Measurements from ENCODE around the gene INPP4B.

Gene INPP4B

GRCh38 chr4:142434519-142435224 lies 411.4 kb downstream of the INPP4B start:
- DNase-seq (ENCODE audit: insufficient read length, low spot score) (no peak), FAIRE-seq (no peak)
- TF ChIP-seq POLR2A (IDR thresholded peaks at IDR 0.05; ENCODE audit: low read depth, low read length) = no peak
- TF ChIP-seq SPI1 (IDR thresholded peaks at IDR 0.05; ENCODE audit: low read depth, low read length) = no peak
- no peak for TF ChIP-seq POU2F2 (IDR thresholded peaks at IDR 0.05; ENCODE audit: low read depth, low read length)
- no peak for TF ChIP-seq TAF1 (IDR thresholded peaks at IDR 0.05; ENCODE audit: low read depth, low read length)
- TF ChIP-seq POLR2AphosphoS5 (IDR thresholded peaks at IDR 0.05; ENCODE audit: low read depth, low read length) = no peak
- TF ChIP-seq PAX5 (IDR thresholded peaks at IDR 0.05; ENCODE audit: insufficient read depth, low read length, severe bottlenecking) = no peak

DNA sequence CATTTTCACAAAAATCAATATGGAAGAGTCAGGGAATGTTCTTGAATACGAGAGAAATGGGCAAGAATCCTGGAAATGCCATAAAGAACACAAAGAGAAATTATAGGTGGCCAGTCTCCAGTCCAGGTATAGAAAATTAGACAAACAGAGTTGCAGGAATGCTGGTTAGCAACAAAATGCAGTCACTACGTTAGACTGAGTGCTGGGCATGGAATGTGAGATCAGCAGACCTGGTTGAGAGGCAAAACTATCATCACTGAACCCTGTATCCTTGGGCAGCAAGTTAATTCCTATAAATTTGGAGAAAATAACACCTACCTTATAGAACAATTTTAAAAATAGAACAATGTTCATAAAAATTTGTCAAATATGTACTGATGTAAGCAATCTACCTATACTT lies 417.4 kb downstream of the INPP4B start:
- DNase-seq (ENCODE audit: insufficient read length, low spot score) = no peak
- no peak for TF ChIP-seq POU2F2 (IDR thresholded peaks at IDR 0.05; ENCODE audit: low read depth, low read length)
- TF ChIP-seq POLR2A (IDR thresholded peaks at IDR 0.05; ENCODE audit: low read depth, low read length) = no peak
- no peak for TF ChIP-seq POLR2AphosphoS5 (IDR thresholded peaks at IDR 0.05; ENCODE audit: low read depth, low read length)
- no peak for TF ChIP-seq PAX5 (IDR thresholded peaks at IDR 0.05; ENCODE audit: insufficient read depth, low read length, severe bottlenecking)
- no peak for TF ChIP-seq SPI1 (IDR thresholded peaks at IDR 0.05; ENCODE audit: low read depth, low read length)
- no peak for TF ChIP-seq TAF1 (IDR thresholded peaks at IDR 0.05; ENCODE audit: low read depth, low read length)
- FAIRE-seq = no peak

DNA sequence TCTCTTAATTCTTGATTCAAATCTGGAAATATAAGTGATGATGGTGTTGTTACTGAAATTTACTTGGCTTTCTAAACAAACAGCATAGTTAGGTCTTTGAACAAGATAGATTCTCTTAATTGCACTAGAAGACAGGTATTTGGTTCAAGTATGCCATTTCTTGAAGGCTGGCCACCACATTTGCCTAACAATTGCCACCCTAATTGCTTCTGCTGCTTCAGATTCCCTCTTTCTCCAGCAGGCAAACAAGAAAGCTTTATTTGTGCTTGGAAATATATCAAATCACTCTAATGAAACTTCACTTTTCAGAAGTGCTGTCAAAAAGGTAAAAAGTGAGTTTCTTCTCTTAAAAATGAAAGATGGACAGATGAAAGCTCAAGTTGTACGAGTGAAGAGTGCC lies 418.6 kb downstream of the INPP4B start:
- no peak for TF ChIP-seq TAF1 (IDR thresholded peaks at IDR 0.05; ENCODE audit: low read depth, low read length)
- TF ChIP-seq POLR2A (IDR thresholded peaks at IDR 0.05; ENCODE audit: low read depth, low read length) = no peak
- no peak for TF ChIP-seq POU2F2 (IDR thresholded peaks at IDR 0.05; ENCODE audit: low read depth, low read length)
- no peak for TF ChIP-seq SPI1 (IDR thresholded peaks at IDR 0.05; ENCODE audit: low read depth, low read length)
- TF ChIP-seq POLR2AphosphoS5 (IDR thresholded peaks at IDR 0.05; ENCODE audit: low read depth, low read length) = no peak
- TF ChIP-seq PAX5 (IDR thresholded peaks at IDR 0.05; ENCODE audit: insufficient read depth, low read length, severe bottlenecking) = no peak
- no peak for DNase-seq (ENCODE audit: insufficient read length, low spot score)
- FAIRE-seq = no peak

GRCh38 chr4:142423861-142424260 lies 422.2 kb downstream of the INPP4B start:
- DNase-seq (ENCODE audit: insufficient read length, low spot score) = no peak
- TF ChIP-seq POU2F2 (IDR thresholded peaks at IDR 0.05; ENCODE audit: low read depth, low read length) (no peak), TAF1 (IDR thresholded peaks at IDR 0.05; ENCODE audit: low read depth, low read length) (no peak), POLR2AphosphoS5 (IDR thresholded peaks at IDR 0.05; ENCODE audit: low read depth, low read length) (no peak), POLR2A (IDR thresholded peaks at IDR 0.05; ENCODE audit: low read depth, low read length) (no peak), PAX5 (IDR thresholded peaks at IDR 0.05; ENCODE audit: insufficient read depth, low read length, severe bottlenecking) (no peak), SPI1 (IDR thresholded peaks at IDR 0.05; ENCODE audit: low read depth, low read length) (no peak)
- FAIRE-seq = no peak

GRCh38 chr4:142420311-142421095 lies 425.6 kb downstream of the INPP4B start:
- DNase-seq (ENCODE audit: insufficient read length, low spot score) = no peak

DNA sequence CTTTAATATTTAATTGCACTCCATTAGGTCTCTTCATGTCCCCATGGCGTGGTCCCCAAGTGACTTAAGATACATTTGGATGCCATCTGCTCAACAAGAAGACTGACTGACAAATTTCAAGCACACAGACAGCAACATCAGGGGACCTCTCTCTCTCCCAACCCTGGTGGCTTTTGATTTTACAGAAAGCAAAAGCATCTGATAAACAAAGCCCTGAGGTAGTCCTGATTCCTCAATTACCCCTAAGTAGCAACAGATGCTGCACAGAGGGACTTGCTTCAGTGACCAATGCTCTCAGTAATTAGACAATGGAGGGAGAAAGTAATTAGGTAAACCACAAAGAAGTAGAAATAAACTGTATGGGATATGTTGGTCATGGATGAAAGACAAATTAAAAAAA lies 426.4 kb downstream of the INPP4B start:
- TF ChIP-seq SPI1 (IDR thresholded peaks at IDR 0.05; ENCODE audit: low read depth, low read length) (no peak), POLR2AphosphoS5 (IDR thresholded peaks at IDR 0.05; ENCODE audit: low read depth, low read length) (no peak), PAX5 (IDR thresholded peaks at IDR 0.05; ENCODE audit: insufficient read depth, low read length, severe bottlenecking) (no peak), POU2F2 (IDR thresholded peaks at IDR 0.05; ENCODE audit: low read depth, low read length) (no peak), POLR2A (IDR thresholded peaks at IDR 0.05; ENCODE audit: low read depth, low read length) (no peak), TAF1 (IDR thresholded peaks at IDR 0.05; ENCODE audit: low read depth, low read length) (no peak)
- FAIRE-seq = no peak
- no peak for DNase-seq (ENCODE audit: insufficient read length, low spot score)

More at GRCh38 chr4:142420311-142421095, 425.6 kb downstream of the INPP4B start:
- TF ChIP-seq POLR2A (IDR thresholded peaks at IDR 0.05; ENCODE audit: low read depth, low read length) (no peak), TAF1 (IDR thresholded peaks at IDR 0.05; ENCODE audit: low read depth, low read length) (no peak), SPI1 (IDR thresholded peaks at IDR 0.05; ENCODE audit: low read depth, low read length) (no peak), POLR2AphosphoS5 (IDR thresholded peaks at IDR 0.05; ENCODE audit: low read depth, low read length) (no peak), POU2F2 (IDR thresholded peaks at IDR 0.05; ENCODE audit: low read depth, low read length) (no peak), PAX5 (IDR thresholded peaks at IDR 0.05; ENCODE audit: insufficient read depth, low read length, severe bottlenecking) (no peak)
- no peak for FAIRE-seq

DNA sequence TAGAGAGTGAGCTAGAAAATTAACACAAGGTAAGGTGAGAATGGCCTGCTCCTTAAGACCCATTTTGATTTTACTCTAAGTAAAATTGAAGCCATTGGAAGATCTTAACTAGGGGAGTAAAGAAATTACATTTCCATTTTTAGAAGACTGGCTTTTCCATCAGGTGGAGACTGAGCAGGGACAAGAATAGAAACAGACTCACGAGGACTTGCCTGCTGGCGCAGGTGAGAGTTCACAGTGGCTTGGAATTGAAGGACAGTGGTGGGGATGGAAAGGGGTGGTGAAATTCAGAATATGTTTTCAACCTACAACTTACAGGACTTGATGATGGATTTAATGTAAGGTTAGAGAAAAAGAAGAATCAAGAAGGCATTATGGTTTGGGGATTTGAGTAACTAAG lies 427.4 kb downstream of the INPP4B start:
- DNase-seq (ENCODE audit: insufficient read length, low spot score) (no peak), FAIRE-seq (no peak)
- TF ChIP-seq POLR2AphosphoS5 (IDR thresholded peaks at IDR 0.05; ENCODE audit: low read depth, low read length) (no peak), POLR2A (IDR thresholded peaks at IDR 0.05; ENCODE audit: low read depth, low read length) (no peak), PAX5 (IDR thresholded peaks at IDR 0.05; ENCODE audit: insufficient read depth, low read length, severe bottlenecking) (no peak), POU2F2 (IDR thresholded peaks at IDR 0.05; ENCODE audit: low read depth, low read length) (no peak)

DNA sequence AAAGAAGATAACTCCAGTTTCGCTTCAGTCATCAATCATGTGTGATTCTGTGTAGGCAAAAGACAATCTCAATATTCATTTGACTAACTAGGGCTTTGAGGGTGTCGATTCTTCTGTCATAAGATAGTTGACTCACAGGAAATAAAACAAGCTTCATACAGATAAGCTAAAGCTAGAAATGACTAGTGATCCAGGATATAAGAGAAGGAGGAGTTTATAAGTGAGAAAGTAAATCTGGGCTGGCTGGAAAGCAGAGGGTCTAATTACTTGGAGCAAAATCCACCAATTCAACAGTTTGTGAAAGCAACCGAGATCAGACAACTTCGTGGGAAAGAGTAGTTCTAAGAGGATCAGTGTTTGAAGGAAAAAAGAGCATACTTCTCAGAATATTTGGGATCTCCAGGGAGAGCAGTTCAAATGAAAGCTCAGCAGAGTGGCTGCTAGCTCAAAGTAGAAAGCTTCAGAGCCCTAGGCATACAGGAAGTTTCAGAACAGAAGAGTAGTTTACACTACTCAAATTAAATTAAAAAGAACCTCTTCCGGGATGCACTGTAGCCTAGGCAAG lies 429.3 kb downstream of the INPP4B start:
- DNase-seq (ENCODE audit: insufficient read length, low spot score) = no peak
- TF ChIP-seq POU2F2 (IDR thresholded peaks at IDR 0.05; ENCODE audit: low read depth, low read length) = no peak
- TF ChIP-seq POLR2AphosphoS5 (IDR thresholded peaks at IDR 0.05; ENCODE audit: low read depth, low read length) = no peak
- TF ChIP-seq SPI1 (IDR thresholded peaks at IDR 0.05; ENCODE audit: low read depth, low read length) = no peak
- no peak for TF ChIP-seq TAF1 (IDR thresholded peaks at IDR 0.05; ENCODE audit: low read depth, low read length)
- TF ChIP-seq PAX5 (IDR thresholded peaks at IDR 0.05; ENCODE audit: insufficient read depth, low read length, severe bottlenecking) = no peak
- no peak for TF ChIP-seq POLR2A (IDR thresholded peaks at IDR 0.05; ENCODE audit: low read depth, low read length)
- no peak for FAIRE-seq

GRCh38 chr4:142416121-142416520 lies 430.0 kb downstream of the INPP4B start:
- TF ChIP-seq POLR2A (IDR thresholded peaks at IDR 0.05; ENCODE audit: low read depth, low read length) (no peak), PAX5 (IDR thresholded peaks at IDR 0.05; ENCODE audit: insufficient read depth, low read length, severe bottlenecking) (no peak), SPI1 (IDR thresholded peaks at IDR 0.05; ENCODE audit: low read depth, low read length) (no peak), POU2F2 (IDR thresholded peaks at IDR 0.05; ENCODE audit: low read depth, low read length) (no peak), TAF1 (IDR thresholded peaks at IDR 0.05; ENCODE audit: low read depth, low read length) (no peak), POLR2AphosphoS5 (IDR thresholded peaks at IDR 0.05; ENCODE audit: low read depth, low read length) (no peak)
- FAIRE-seq = no peak
- DNase-seq (ENCODE audit: insufficient read length, low spot score) = no peak

Data from GM12891 (cell line).